ENCODE data around the gene RNF32. TPM values are rescaled to one million over a fixed set of nuclear protein-coding genes. Genes with fewer than 3 reads are reported as not detected.

RNF32 gene
- total RNA-seq, 1 experiment from 2014 or later = 1.6 TPM

DNA sequence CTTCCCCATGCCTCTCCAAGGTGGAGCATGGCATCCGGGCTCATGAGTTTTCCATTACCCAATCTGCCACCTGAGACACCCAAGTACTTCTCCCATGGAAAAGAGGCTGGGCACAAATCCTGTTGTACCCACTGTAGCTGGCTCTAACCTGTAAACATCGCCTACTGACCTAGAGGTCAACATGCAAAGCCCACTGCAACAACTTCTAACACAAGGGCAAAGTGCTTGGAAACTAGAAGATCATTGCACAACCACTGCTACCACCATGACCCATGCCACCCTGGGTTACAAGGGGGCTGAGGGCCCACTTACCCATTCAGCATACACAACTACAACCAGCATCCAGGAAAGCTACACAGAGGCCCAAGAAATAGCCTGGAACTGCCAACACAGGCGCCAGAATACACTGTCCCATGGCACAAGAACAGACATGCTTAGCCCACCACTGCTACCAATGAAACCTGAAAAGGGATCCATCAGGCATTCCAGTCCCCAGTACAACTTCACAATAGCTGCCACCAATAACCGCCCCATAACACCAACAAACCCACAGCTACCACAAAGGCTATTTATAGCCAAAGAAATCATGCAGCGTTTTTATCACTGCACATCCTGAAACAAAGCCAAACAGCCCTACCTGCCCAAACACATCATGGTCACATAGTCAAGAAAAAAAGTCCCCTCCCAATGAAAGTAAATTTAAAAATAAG lies 63.4 kb downstream of the RNF32 start:
- TF ChIP-seq, protein P1, sequence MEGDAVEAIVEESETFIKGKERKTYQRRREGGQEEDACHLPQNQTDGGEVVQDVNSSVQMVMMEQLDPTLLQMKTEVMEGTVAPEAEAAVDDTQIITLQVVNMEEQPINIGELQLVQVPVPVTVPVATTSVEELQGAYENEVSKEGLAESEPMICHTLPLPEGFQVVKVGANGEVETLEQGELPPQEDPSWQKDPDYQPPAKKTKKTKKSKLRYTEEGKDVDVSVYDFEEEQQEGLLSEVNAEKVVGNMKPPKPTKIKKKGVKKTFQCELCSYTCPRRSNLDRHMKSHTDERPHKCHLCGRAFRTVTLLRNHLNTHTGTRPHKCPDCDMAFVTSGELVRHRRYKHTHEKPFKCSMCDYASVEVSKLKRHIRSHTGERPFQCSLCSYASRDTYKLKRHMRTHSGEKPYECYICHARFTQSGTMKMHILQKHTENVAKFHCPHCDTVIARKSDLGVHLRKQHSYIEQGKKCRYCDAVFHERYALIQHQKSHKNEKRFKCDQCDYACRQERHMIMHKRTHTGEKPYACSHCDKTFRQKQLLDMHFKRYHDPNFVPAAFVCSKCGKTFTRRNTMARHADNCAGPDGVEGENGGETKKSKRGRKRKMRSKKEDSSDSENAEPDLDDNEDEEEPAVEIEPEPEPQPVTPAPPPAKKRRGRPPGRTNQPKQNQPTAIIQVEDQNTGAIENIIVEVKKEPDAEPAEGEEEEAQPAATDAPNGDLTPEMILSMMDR (IDR thresholded peaks at IDR 0.05; ENCODE audit: unreplicated experiment) = no peak
- no peaks in the 10 kb centered on the region for H3K36me3 Mint-ChIP-seq (ENCODE audit: insufficient read depth, unreplicated experiment)
- no peak for DNase-seq
- no peak overlapping the region for H3K4me3 Mint-ChIP-seq (ENCODE audit: low read depth, unreplicated experiment)
- no peaks in the 10 kb centered on the region for H3K27me3 Mint-ChIP-seq (ENCODE audit: unreplicated experiment)
- no peak overlapping the region for H3K27ac Mint-ChIP-seq (ENCODE audit: unreplicated experiment)
- no TSS peak for BruUV-seq (replicated peaks)
- no peaks in the 10 kb centered on the region for H3K9me3 Mint-ChIP-seq (ENCODE audit: low read depth, unreplicated experiment)
- intact Hi-C loops (cut with micrococcal nuclease; ENCODE audit: unreplicated experiment) = no loop called here
- CTCF ChIA-PET = no interaction called here
- H3K4me1 Mint-ChIP-seq (ENCODE audit: low read depth, unreplicated experiment) = no peaks in the 10 kb centered on the region

DNA sequence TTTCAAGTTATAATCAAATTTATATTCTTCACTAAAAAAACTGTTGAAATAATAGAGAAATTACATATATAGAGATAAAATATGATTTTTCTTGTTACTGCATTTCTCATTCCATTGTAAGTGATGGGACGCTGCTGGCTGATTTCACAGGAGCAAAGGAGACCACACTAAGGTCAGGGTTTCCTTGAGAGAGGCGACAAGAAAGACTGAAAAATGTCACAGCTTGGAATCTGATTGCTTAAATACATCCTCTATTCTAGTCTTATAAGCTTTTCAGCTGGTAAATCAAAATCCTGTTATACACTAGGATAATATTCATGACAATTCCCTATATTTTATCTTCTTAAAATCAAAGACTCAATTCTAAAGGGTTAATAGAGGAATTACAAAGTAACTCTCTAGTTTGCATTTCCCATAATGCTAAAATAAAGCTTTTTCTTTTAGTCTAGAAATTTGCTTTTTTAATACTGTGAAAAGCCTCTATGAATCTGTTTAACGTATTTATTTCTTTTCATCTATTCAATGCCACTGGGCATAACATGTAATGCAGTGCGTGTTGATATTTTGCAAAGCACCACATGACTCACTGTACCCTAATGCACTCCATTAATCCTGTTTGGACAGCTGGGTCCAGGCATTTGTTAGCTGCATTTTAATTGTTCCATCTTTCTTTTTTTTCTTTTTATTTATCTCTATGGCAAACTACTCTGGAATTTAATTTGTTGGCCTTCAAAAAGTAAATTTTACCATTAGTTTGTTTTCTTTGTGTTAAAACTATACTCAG lies 81.7 kb downstream of the RNF32 start:
- no peaks in the 10 kb centered on the region for H3K9me3 Mint-ChIP-seq (ENCODE audit: low read depth, unreplicated experiment)
- TF ChIP-seq, protein P1 (IDR thresholded peaks at IDR 0.05; ENCODE audit: unreplicated experiment) = no peak
- intact Hi-C loops (cut with micrococcal nuclease; ENCODE audit: unreplicated experiment) = no loop called here
- H3K27ac Mint-ChIP-seq (ENCODE audit: unreplicated experiment) = no peak overlapping the region
- no peaks in the 10 kb centered on the region for H3K4me1 Mint-ChIP-seq (ENCODE audit: low read depth, unreplicated experiment)
- no peak for DNase-seq
- no peaks in the 10 kb centered on the region for H3K27me3 Mint-ChIP-seq (ENCODE audit: unreplicated experiment)
- no TSS peak for BruUV-seq (replicated peaks)
- H3K4me3 Mint-ChIP-seq (ENCODE audit: low read depth, unreplicated experiment) = no peak overlapping the region
- peaks cover 1% of the 10 kb centered on the region for H3K36me3 Mint-ChIP-seq (ENCODE audit: insufficient read depth, unreplicated experiment)
- CTCF ChIA-PET = interaction anchor here (0.5 kb wide), 1 partner anchor 35 kb away, joined by 3 read pairs; no protein-coding TSS in a partner anchor

DNA sequence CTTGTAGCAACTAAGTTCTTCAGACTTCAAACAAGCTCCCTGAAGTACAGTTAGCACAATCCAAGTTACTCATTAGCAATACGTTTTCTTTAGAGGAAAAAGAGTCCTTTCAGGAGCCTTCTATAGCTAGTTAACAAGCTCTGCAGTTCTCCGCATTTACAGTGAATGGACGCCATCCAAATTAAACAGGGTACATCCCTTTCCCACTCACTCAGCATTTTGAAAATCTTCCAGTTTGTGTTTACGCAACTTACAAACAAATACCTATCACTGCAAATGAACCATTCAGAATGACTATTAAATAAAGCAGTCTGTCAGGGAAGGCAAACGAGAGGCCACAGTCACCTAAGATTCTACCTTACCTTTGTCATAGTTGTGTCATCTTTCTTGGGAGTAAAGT lies 84.5 kb downstream of the RNF32 start:
- TF ChIP-seq, protein P1 (IDR thresholded peaks at IDR 0.05; ENCODE audit: unreplicated experiment) = no peak
- intact Hi-C loops (cut with micrococcal nuclease; ENCODE audit: unreplicated experiment) = no loop called here
- Mint-ChIP-seq H3K4me1 (ENCODE audit: low read depth, unreplicated experiment) (no peaks in the 10 kb centered on the region), H3K27ac (ENCODE audit: unreplicated experiment) (no peak overlapping the region), H3K27me3 (ENCODE audit: unreplicated experiment) (no peaks in the 10 kb centered on the region), H3K4me3 (ENCODE audit: low read depth, unreplicated experiment) (no peak overlapping the region), H3K36me3 (ENCODE audit: insufficient read depth, unreplicated experiment) (no peaks in the 10 kb centered on the region), H3K9me3 (ENCODE audit: low read depth, unreplicated experiment) (no peaks in the 10 kb centered on the region)
- DNase-seq = no peak
- no TSS peak for BruUV-seq (replicated peaks)
- CTCF ChIA-PET = no interaction called here

DNA sequence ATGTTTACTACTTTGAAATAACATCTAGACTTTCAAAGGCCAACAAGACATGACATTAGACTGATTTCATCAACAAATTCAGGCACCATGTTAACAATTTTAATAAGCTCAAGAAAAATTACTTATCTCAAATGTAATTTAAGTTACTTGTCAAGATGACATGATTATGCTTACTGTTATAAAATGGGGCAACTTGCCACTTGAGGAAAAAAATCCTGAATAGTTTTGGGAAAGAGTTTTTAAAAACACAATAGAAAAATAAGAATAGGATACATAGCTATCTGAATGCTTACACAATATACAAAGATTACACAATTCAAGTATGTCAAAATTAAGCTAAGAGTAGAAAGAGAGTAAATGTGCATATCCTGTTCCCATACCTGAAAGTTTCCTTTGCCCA lies 85.4 kb downstream of the RNF32 start:
- DNase-seq = no peak
- no peaks in the 10 kb centered on the region for H3K9me3 Mint-ChIP-seq (ENCODE audit: low read depth, unreplicated experiment)
- H3K27me3 Mint-ChIP-seq (ENCODE audit: unreplicated experiment) = no peaks in the 10 kb centered on the region
- no TSS peak for BruUV-seq (replicated peaks)
- no peaks in the 10 kb centered on the region for H3K36me3 Mint-ChIP-seq (ENCODE audit: insufficient read depth, unreplicated experiment)
- CTCF ChIA-PET = no interaction called here
- H3K27ac Mint-ChIP-seq (ENCODE audit: unreplicated experiment) = no peak overlapping the region
- TF ChIP-seq, protein P1 (IDR thresholded peaks at IDR 0.05; ENCODE audit: unreplicated experiment) = no peak
- intact Hi-C loops (cut with micrococcal nuclease; ENCODE audit: unreplicated experiment) = no loop called here
- H3K4me3 Mint-ChIP-seq (ENCODE audit: low read depth, unreplicated experiment) = no peak overlapping the region
- no peaks in the 10 kb centered on the region for H3K4me1 Mint-ChIP-seq (ENCODE audit: low read depth, unreplicated experiment)

Data from Calu3 (cell line).